A549 treated with DMSO at 1 μM for 4 hours (cell line): ENCODE data around the gene PRR15. TPM values are rescaled to one million over a fixed set of nuclear protein-coding genes. Genes with fewer than 3 reads are reported as not detected.

ENCODE experiments used
- total RNA-seq: library from RNA; stranded (reverse); fragments of 200-300 nt; extraction: Qiagen RNA extraction; gene quantifications from 5 replicates; pipeline ENCODE4 v1.2.3, GENCODE V29; 2022; ENCODE audit warnings: low read depth

PRR15 gene
- total RNA-seq: 1.4 to 2.0 TPM (median 1.5 TPM) in 5 replicates

GRCh38 chr7:29563590-29564495 lies at the start of gene PRR15:
Gene PRR15, plus strand, starts transcription at chr7:29563835. Its CDS starts 2,495 bp downstream, at chr7:29566330.

Other genes with a start within 250 kb of the PRR15 start
- gene WIPF3, start 242.7 kb downstream of the PRR15 start, total RNA-seq: 0.37 to 0.61 TPM (median 0.51 TPM) in 5 replicates